DOHH2 (cell line): ENCODE measurements around the gene OR4C12.
"Not testable (repeated sequence)": the region's sequence is repeated elsewhere in the genome, so short reads cannot be mapped to it uniquely, and the experiment has no call there.

Experiments
- H3F3A ChIP-seq: fragments of 200-600 bp; sonication (generic), shearing (Covaris generic); 2 replicates; pipeline ENCODE4 v1.6.0; 2016; ENCODE audit warnings: antibody characterized with exemption, mild to moderate bottlenecking; ENCODE audit not compliant: control insufficient read depth, insufficient read depth
- H3K27ac ChIP-seq: fragments of 200-600 bp; sonication (generic); 2 replicates; pipeline ENCODE4 v1.5.1; 2014; ENCODE audit warnings: low read depth, mild to moderate bottlenecking, low read length, moderate library complexity
- H3K27me3 ChIP-seq: fragments of 200-600 bp; sonication (generic); 2 replicates; pipeline ENCODE4 v1.6.1; 2014; ENCODE audit warnings: mild to moderate bottlenecking, low read length, mixed read lengths; ENCODE audit not compliant: control insufficient read depth
- H3K36me3 ChIP-seq: fragments of 200-600 bp; sonication (generic); 2 replicates; pipeline ENCODE4 v1.6.1; 2014; ENCODE audit warnings: mild to moderate bottlenecking, low read length, moderate library complexity, mixed read lengths; ENCODE audit not compliant: control insufficient read depth
- H3K4me1 ChIP-seq: fragments of 200-600 bp; sonication (generic); 2 replicates; pipeline ENCODE4 v1.6.1; 2014; ENCODE audit warnings: mild to moderate bottlenecking, low read length, mixed read lengths; ENCODE audit not compliant: control insufficient read depth
- H3K4me2 ChIP-seq: fragments of 200-600 bp; sonication (generic); 2 replicates; pipeline ENCODE4 v1.6.0; 2014; ENCODE audit warnings: mild to moderate bottlenecking, low read length, moderate library complexity
- H3K4me3 ChIP-seq: fragments of 200-600 bp; sonication (generic); 2 replicates; pipeline ENCODE4 v1.5.1; 2014; ENCODE audit warnings: mild to moderate bottlenecking, low read length, mixed read lengths
- H3K79me2 ChIP-seq: fragments of 200-600 bp; sonication (generic); 2 replicates; pipeline ENCODE4 v1.6.1; 2014; ENCODE audit warnings: mild to moderate bottlenecking, low read length, mixed read lengths; ENCODE audit not compliant: control insufficient read depth
- H3K9me2 ChIP-seq: fragments of 200-600 bp; sonication (generic); replicated peaks from 2 replicates; pipeline ENCODE4 v1.6.1; 2014; ENCODE audit warnings: mild to moderate bottlenecking, low read length, mixed read lengths; ENCODE audit not compliant: control insufficient read depth
- H3K9me3 ChIP-seq: fragments of 200-600 bp; sonication (generic); 2 replicates; pipeline ENCODE4 v1.6.1; 2014; ENCODE audit warnings: antibody characterized with exemption, low read length, mixed read lengths; ENCODE audit not compliant: control insufficient read depth, insufficient read depth
- H4K20me1 ChIP-seq: fragments of 200-600 bp; sonication (generic); 2 replicates; pipeline ENCODE4 v1.6.0; 2014; ENCODE audit warnings: low read depth, mild to moderate bottlenecking, antibody characterized with exemption, low read length, moderate library complexity; ENCODE audit not compliant: control insufficient read depth, insufficient read depth
- EZH2phosphoT487 ChIP-seq: fragments of 200-600 bp; sonication (generic); IDR thresholded peaks from 2 replicates; pipeline ENCODE4 v1.6.1; 2017; ENCODE audit warnings: borderline replicate concordance, mild to moderate bottlenecking, antibody characterized with exemption, low read length, moderate library complexity, mixed read lengths
- TF ChIP-seq, protein P1 (sequence below): fragments of 200-600 bp; sonication (generic); IDR thresholded peaks from one replicate; pipeline ENCODE4 v1.5.1; 2014; ENCODE audit warnings: antibody characterized with exemption, mild to moderate bottlenecking, low read depth, low read length; ENCODE audit not compliant: poor library complexity, severe bottlenecking

The OR4C12 gene

DNA sequence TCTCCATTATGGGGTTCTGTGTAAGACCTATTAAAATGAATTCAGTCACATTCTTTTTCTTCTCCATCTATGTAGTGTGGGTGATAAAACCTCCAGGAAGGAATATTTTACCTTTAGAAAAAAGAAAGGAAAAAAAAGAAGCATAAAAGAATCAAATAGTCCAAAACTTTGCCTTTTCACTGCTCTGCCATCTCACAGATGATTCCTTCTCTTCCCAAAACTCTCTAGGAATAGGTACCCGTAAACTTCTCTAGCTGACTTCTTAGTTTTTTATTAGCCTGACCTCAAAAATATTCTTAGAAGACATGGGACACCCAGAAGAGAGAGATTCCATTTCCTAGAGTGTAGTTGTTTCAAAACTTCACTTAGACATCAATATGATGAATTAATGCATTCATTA, at the start of gene OR4C12:
Gene OR4C12 (minus strand): TSS at position 101 of the 400 bp plus-strand sequence. CDS start 34 bp downstream, at position 67.
- not testable (repeated sequence) for H4K20me1 ChIP-seq, H3K9me3 ChIP-seq, H3K9me2 ChIP-seq

DNA sequence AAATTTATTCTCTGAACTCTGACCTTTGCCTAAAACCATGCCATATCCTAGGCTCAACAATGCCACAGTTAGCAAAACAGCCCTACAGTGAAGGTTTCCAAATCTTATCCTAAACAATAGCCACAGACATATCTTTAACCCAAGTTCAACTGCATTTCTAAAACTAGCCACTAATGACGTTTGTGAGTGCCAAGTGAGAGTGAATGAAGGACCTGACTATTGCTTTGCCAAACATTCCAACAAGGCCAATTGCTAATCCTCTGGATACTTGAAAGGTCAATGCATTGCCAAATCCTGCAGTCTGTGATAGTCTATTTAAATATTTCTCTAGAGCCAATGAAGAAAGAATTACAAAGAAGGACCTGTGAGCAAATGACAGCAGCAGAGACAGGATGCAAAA, 47.9 kb upstream of the OR4C12 start:
- TF ChIP-seq, protein P1, sequence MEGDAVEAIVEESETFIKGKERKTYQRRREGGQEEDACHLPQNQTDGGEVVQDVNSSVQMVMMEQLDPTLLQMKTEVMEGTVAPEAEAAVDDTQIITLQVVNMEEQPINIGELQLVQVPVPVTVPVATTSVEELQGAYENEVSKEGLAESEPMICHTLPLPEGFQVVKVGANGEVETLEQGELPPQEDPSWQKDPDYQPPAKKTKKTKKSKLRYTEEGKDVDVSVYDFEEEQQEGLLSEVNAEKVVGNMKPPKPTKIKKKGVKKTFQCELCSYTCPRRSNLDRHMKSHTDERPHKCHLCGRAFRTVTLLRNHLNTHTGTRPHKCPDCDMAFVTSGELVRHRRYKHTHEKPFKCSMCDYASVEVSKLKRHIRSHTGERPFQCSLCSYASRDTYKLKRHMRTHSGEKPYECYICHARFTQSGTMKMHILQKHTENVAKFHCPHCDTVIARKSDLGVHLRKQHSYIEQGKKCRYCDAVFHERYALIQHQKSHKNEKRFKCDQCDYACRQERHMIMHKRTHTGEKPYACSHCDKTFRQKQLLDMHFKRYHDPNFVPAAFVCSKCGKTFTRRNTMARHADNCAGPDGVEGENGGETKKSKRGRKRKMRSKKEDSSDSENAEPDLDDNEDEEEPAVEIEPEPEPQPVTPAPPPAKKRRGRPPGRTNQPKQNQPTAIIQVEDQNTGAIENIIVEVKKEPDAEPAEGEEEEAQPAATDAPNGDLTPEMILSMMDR = no peak
- no peak overlapping the region for H3K4me2 ChIP-seq
- no peaks in the 10 kb centered on the region for H3K9me3 ChIP-seq
- no peaks in the 10 kb centered on the region for H3F3A ChIP-seq
- H3K9me2 ChIP-seq = no peaks in the 10 kb centered on the region
- H3K4me3 ChIP-seq = no peak overlapping the region
- no peaks in the 10 kb centered on the region for H4K20me1 ChIP-seq
- H3K27ac ChIP-seq = no peak overlapping the region
- H3K4me1 ChIP-seq = no peaks in the 10 kb centered on the region
- no peaks in the 10 kb centered on the region for H3K36me3 ChIP-seq
- no peaks in the 10 kb centered on the region for H3K27me3 ChIP-seq
- no peaks in the 10 kb centered on the region for H3K79me2 ChIP-seq

More for the DNA sequence above, at the start of gene OR4C12:
- H3K4me3 ChIP-seq, H3K4me1 ChIP-seq, H3F3A ChIP-seq, H3K79me2 ChIP-seq, H3K27ac ChIP-seq, H3K27me3 ChIP-seq, H3K4me2 ChIP-seq, H3K36me3 ChIP-seq: not testable (repeated sequence)

DNA sequence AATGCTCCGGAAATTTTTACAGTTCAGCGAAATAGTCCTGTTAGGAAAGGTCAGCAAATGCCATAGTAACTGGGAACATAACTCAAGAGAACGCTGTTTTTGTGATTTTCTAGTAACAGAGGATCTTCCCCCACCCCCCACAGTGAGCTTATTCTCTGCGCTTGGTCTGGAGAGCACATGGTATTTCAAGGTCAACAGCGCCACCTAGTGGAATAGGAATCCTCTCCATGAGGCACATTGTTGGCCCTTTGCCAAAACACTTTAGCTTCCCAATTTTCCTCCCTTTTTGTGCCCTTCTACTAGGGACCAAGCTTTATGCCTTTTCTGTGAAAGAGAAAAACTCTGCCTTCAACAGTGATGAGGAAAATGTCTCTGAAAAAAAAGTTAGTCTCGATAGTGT, 13.2 kb upstream of the OR4C12 start:
- no peaks in the 10 kb centered on the region for H3K27me3 ChIP-seq
- H3K9me2 ChIP-seq = no peaks in the 10 kb centered on the region
- H3K4me3 ChIP-seq = no peak overlapping the region
- no peaks in the 10 kb centered on the region for H4K20me1 ChIP-seq
- no peak overlapping the region for H3K27ac ChIP-seq
- no peak overlapping the region for H3K4me2 ChIP-seq
- H3F3A ChIP-seq = no peaks in the 10 kb centered on the region
- TF ChIP-seq, protein P1 = peak; percentile 69
- TF ChIP-seq EZH2phosphoT487 = no peak
- no peaks in the 10 kb centered on the region for H3K79me2 ChIP-seq
- no peaks in the 10 kb centered on the region for H3K9me3 ChIP-seq
- H3K4me1 ChIP-seq = no peaks in the 10 kb centered on the region
- no peaks in the 10 kb centered on the region for H3K36me3 ChIP-seq

DNA sequence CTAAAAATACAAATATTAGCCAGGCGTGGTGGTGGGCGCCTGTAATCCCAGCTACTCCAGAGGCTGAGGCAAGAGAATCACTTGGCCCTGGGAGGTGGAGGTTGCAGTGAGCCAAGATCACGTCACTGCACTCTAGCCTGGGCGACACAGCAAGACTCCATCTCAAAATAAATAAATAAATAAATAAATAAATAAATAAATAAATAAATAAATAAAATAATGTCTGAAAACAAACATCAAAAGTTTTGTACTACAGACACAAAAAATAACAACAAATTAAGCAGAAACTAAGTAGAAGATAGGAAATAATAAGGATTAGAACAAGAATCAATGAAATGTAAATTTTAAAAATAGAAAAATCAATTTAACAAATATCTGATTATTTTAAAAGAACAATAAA, 8.9 kb downstream of the OR4C12 start:
- H4K20me1 ChIP-seq, H3K79me2 ChIP-seq, H3K4me1 ChIP-seq, H3K27ac ChIP-seq, H3K9me2 ChIP-seq, H3K9me3 ChIP-seq, H3K27me3 ChIP-seq, H3K4me2 ChIP-seq, H3K4me3 ChIP-seq, H3F3A ChIP-seq, H3K36me3 ChIP-seq: not testable (repeated sequence)
